Gastroesophageal sphincter (tissue), 4 donors: ENCODE measurements around the gene MT4. TPM values are rescaled to one million over a fixed set of nuclear protein-coding genes. Genes with fewer than 3 reads are reported as not detected.
A peak's percentile ranks its signal among the peaks of the same experiment; 100 is the strongest.

Source experiments
- ATAC-seq: fragments of 150-250 bp; one replicate; pipeline ENCODE4 v1.9.1; 2016; ENCODE audit warnings: mild to moderate bottlenecking, moderate library complexity
- H3K27ac ChIP-seq, 4 donors: fragments of 200-600 bp; sonication (generic) in 3 of 4; 1 replicate in 3 of 4; 2 replicates in 1 of 4; pipeline ENCODE4 v1.5.1; 2016 to 2019
- H3K27me3 ChIP-seq: fragments of 200-600 bp; sonication (generic); one replicate; pipeline ENCODE4 v1.5.1; 2019
- H3K36me3 ChIP-seq, 2 donors: fragments of 200-600 bp; sonication (generic); one replicate each; pipeline ENCODE4 v1.5.1; 2019; ENCODE audit warnings: control low read depth in 1 of 2
- H3K4me1 ChIP-seq, 3 donors: fragments of 200-600 bp; sonication (generic); 1 replicate in 2 of 3; 2 replicates in 1 of 3; pipeline ENCODE4 v1.5.1; 2016 to 2019; ENCODE audit warnings: control low read depth in 2 of 3
- H3K4me3 ChIP-seq, 2 donors: fragments of 200-600 bp; sonication (generic); one replicate each; pipeline ENCODE4 v1.5.1; 2019; ENCODE audit warnings: mild to moderate bottlenecking in 1 of 2, moderate library complexity in 1 of 2
- H3K9me3 ChIP-seq, 3 donors: fragments of 200-600 bp; sonication (generic); one replicate each; pipeline ENCODE4 v1.5.1; 2017 to 2019; ENCODE audit warnings: control low read depth in 2 of 3
- CTCF ChIP-seq, 4 experiments: fragments of 200-600 bp in 2 of 4; fragments of 450-650 bp in 2 of 4; sonication (generic) in 1 of 4; IDR thresholded peaks; one replicate each; pipeline ENCODE4 v1.5.1; 2017 to 2019; ENCODE audit warnings: antibody characterized with exemption in 4 of 4, mild to moderate bottlenecking in 2 of 4, moderate library complexity in 2 of 4
- EP300 ChIP-seq: sonication (generic); formaldehyde crosslinking; IDR thresholded peaks from one replicate; pipeline ENCODE4 v1.6.1; 2017; ENCODE audit warnings: antibody characterized with exemption, mild to moderate bottlenecking
- POLR2A ChIP-seq, 2 donors: fragments of 450-650 bp; IDR thresholded peaks; one replicate each; pipeline ENCODE4 v1.6.1; 2017; ENCODE audit warnings: antibody characterized with exemption in 2 of 2, mild to moderate bottlenecking in 2 of 2, moderate library complexity in 1 of 2
- POLR2AphosphoS5 ChIP-seq: sonication (generic); formaldehyde crosslinking; IDR thresholded peaks from one replicate; pipeline ENCODE4 v1.6.1; 2017; ENCODE audit warnings: antibody characterized with exemption
- WGBS, 2 donors: methylation state at CpG; one replicate each; pipeline ENCODE4 v1.1.5; 2018; ENCODE audit warnings: low coverage in 1 of 2; 5-methylcytosine and 5-hydroxymethylcytosine counted together
- total RNA-seq, 4 donors: library from RNA; depleted of rRNA; stranded (reverse); fragments of >200 nt; gene quantifications; one replicate each; pipeline ENCODE4 v1.1.0, GENCODE V29; 2016

The MT4 gene
- total RNA-seq, 4 donors from 2014 or later, result not detected

GRCh38 chr16:56583351-56584168 lies 18.7 kb downstream of the MT4 start:
- TF ChIP-seq EP300 (no peak), CTCF (IDR thresholded peaks at IDR 0.05) (no peak), POLR2A (IDR thresholded peaks at IDR 0.05) (no peak), POLR2AphosphoS5 (no peak)
- no peak overlapping the region for H3K27ac ChIP-seq
- ATAC-seq, result no peak
- H3K4me3 ChIP-seq, result no peak overlapping the region
- 53 to 76% methylated on average over 6 to 11 of the region's 11 CpGs for WGBS, 2 donors
- no peaks in the 10 kb centered on the region for H3K4me1 ChIP-seq
- no peaks in the 10 kb centered on the region for H3K9me3 ChIP-seq
- no peaks in the 10 kb centered on the region for H3K36me3 ChIP-seq
- H3K27me3 ChIP-seq, result peaks cover 37% of the 10 kb centered on the region

GRCh38 chr16:56584276-56584675 lies 19.4 kb downstream of the MT4 start:
- Histone ChIP-seq H3K27me3 (peaks cover 44% of the 10 kb centered on the region), H3K4me1 (peaks cover 0 to 6% (median 3%) of the 10 kb centered on the region in 3 donors), H3K4me3 (no peak overlapping the region), H3K27ac (no peak overlapping the region), H3K9me3 (no peaks in the 10 kb centered on the region), H3K36me3 (no peaks in the 10 kb centered on the region)
- WGBS, 2 donors, result 72 to 100% methylated on average over 2 to 6 of the region's 11 CpGs
- no peak for TF ChIP-seq EP300
- ATAC-seq, result no peak

- Histone ChIP-seq H3K4me3 (peak overlapping the region in 1 of 2 donors; percentile 52), H3K27me3 (peaks cover 61% of the 10 kb centered on the region), H3K27ac (peak overlapping the region in 1 of 4 donors; percentile 14), H3K4me1 (peaks cover 0 to 14% (median 7%) of the 10 kb centered on the region in 3 donors), H3K9me3 (no peaks in the 10 kb centered on the region), H3K36me3 (no peaks in the 10 kb centered on the region)
- 21 to 42% methylated on average over 2 to 5 of the region's 9 CpGs for WGBS, 2 donors
- ATAC-seq, result no peak
- no peak for TF ChIP-seq EP300
- TF ChIP-seq CTCF (IDR thresholded peaks at IDR 0.05), result no peak
- no peak for TF ChIP-seq POLR2A (IDR thresholded peaks at IDR 0.05)
- TF ChIP-seq POLR2AphosphoS5, result no peak
Observed at GRCh38 chr16:56588781-56589140, 23.9 kb downstream of the MT4 start.

- H3K4me1 ChIP-seq, result peaks cover 0 to 14% (median 7%) of the 10 kb centered on the region in 3 donors
- 5 to 6% methylated on average over 7 to 10 of the region's 87 CpGs for WGBS, 2 donors
- peaks cover 0 to 6% (median 0%) of the 10 kb centered on the region in 3 donors for H3K9me3 ChIP-seq
- ATAC-seq, result no peak
- no peaks in the 10 kb centered on the region for H3K36me3 ChIP-seq
- H3K27ac ChIP-seq, result peak within 1 kb of the TSS in 1 of 4 donors; percentile 14
- TF ChIP-seq CTCF (IDR thresholded peaks at IDR 0.05) (no peak), EP300 (no peak), POLR2A (IDR thresholded peaks at IDR 0.05) (no peak), POLR2AphosphoS5 (no peak)
- peak within 1 kb of the TSS in 1 of 2 donors; percentile 52 for H3K4me3 ChIP-seq
- peaks cover 58% of the 10 kb centered on the region for H3K27me3 ChIP-seq
Observed at GRCh38 chr16:56589141-56590039, 24.5 kb downstream of the MT4 start, which contains the start of gene MT3. Gene MT3 (plus strand): TSS chr16:56589528. CDS start chr16:56589591, 63 bp downstream.

DNA sequence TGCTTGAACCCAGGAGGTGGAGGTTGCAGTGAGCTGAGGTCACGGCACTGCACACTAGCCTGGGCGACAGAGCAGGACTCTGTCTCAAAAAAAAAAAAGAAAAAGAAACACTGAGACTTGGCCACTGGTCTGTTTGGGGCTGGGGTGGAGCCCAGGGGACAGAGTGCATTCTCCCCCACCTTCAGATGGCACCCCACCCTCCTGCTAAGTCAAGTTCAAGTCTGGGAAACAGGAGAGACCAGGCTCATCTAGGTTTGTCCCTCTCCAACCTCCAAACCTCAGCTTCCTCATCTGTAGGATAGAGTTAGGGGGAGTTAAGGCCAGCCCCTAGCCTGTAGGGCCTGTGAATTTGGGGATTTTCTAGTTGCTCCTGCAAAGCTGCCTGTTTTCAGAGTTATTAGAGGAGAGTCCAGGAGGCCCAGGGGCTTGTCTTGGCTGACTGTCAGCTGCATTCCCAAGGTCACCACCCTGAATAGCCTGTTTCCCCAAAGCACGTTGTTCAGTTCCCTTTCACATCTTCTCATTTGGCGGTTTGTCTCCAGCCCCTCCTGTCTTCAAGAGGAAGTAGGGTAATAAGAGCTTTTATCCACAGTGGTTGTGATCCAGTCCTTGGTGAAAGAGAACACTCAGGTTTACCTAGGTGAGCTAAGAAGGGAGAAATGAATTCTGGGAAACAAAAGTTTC lies 26.6 kb downstream of the MT4 start:
- Histone ChIP-seq H3K27ac (no peak overlapping the region), H3K27me3 (peaks cover 40% of the 10 kb centered on the region), H3K36me3 (no peaks in the 10 kb centered on the region), H3K4me3 (no peak overlapping the region), H3K9me3 (peaks cover 0 to 6% (median 0%) of the 10 kb centered on the region in 3 donors), H3K4me1 (peaks cover 0 to 14% (median 7%) of the 10 kb centered on the region in 3 donors)
- TF ChIP-seq POLR2AphosphoS5, result no peak
- no peak for TF ChIP-seq EP300
- no peak for TF ChIP-seq POLR2A (IDR thresholded peaks at IDR 0.05)
- no peak for TF ChIP-seq CTCF (IDR thresholded peaks at IDR 0.05)
- WGBS, 2 donors, result 25 to 62% methylated on average over 1 to 4 of the region's 4 CpGs
- no peak for ATAC-seq
